Measurements from ENCODE around the gene HSFY2.
"Not testable (repeated sequence)": the region's sequence is repeated elsewhere in the genome, so short reads cannot be mapped to it uniquely, and the experiment has no call there.

HSFY2 gene, protein sequence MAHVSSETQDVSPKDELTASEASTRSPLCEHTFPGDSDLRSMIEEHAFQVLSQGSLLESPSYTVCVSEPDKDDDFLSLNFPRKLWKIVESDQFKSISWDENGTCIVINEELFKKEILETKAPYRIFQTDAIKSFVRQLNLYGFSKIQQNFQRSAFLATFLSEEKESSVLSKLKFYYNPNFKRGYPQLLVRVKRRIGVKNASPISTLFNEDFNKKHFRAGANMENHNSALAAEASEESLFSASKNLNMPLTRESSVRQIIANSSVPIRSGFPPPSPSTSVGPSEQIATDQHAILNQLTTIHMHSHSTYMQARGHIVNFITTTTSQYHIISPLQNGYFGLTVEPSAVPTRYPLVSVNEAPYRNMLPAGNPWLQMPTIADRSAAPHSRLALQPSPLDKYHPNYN

GRCh38 chrY:18773635-18774034 lies at the start of gene HSFY2:
TSS of gene HSFY2 (minus strand) at chrY:18773735. CDS start at chrY:18773618, 117 bp downstream.
- not testable (repeated sequence) for H3K4me3 ChIP-seq (ENCODE audit: low read depth, low read length); DNase-seq (ENCODE audit: low read depth)

DNA sequence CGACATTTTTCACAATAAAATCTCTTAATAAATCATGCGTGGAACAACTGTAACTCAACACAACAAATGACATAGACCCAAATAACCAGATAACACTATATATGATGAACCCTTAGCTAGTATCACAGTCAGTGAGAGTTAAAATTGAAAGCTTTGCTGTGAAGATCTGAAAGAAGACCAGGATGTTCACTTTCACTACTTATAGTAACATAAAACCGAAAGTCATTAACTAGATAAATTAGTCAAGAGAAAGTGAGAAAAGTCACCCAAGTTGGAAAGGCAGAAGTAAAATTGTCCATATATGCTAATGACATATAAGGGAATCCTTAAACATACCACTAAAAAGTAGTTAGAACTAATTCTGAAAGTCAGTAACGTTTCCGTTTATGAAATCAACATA lies 42.2 kb upstream of the HSFY2 start:
- H3K4me3 ChIP-seq (ENCODE audit: low read depth, low read length); DNase-seq (ENCODE audit: low read depth): not testable (repeated sequence)

DNA sequence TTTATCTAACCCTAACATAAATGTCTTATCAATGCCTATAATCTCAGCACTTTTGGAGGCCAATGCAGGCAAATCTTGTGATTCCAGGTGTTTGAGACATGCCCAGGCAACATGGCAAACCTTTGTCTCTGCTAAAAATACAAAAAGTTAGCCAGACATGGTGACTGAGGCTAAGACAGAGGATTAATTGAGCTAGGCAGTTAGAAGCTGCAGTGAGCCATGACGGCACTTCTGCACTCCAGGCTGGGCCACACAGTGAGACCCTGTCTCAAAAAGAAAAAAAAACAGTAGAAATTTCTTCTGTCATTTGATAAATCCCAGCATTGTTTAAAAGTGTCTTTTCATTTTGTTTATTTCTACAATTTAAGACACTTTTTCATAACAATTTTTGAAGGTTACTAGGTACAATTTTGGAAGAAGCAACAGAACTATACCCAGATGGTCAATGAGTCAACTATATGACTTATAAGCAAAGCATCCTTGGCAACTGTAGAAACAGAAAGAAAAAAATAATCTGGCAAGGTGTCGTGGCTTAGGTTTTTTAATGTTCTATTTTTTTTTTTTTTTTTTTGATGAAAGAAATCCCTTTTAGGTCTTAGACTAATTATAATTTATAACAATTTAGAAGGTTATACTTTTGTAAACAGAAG lies 15.3 kb upstream of the HSFY2 start:
- DNase-seq (ENCODE audit: low read depth); H3K4me3 ChIP-seq (ENCODE audit: low read depth, low read length): not testable (repeated sequence)

- not testable (repeated sequence) for H3K4me3 ChIP-seq (ENCODE audit: low read depth, low read length); DNase-seq (ENCODE audit: low read depth)
Observed at GRCh38 chrY:18754077-18754476, 19.5 kb downstream of the HSFY2 start.

DNA sequence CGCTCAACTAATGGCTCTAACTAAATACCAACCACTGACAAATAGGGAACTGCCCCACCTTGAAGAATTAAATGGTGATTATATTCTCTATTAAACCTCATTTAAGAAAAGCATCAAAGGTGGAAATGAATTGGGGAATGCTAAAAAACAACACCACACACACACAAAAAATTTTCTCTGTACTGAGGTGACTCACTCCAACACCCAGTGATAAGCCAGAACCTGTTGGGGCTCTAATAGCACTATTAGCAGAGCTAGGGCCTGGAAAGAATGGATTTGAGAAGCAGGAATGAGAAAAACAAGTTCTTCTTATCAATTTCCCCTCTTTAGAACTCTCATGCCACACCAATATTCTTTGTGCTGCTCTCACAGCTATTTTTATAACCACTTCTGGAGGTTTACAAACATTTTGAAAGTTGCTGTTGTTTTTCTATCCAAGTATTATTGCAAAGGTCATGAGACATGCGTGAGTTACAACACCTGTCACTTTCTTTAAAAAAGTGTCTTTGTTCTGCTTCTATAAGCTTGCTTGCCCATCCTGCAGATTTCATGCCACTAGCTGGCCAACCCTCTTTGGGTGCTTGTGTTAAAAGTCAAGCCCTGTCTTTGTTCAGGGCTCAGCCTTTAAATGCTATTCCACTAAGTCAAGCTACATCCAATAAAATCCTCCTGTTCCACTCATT lies 20.3 kb downstream of the HSFY2 start:
- H3K4me3 ChIP-seq (ENCODE audit: low read depth, low read length); DNase-seq (ENCODE audit: low read depth): not testable (repeated sequence)

- not testable (repeated sequence) for H3K4me3 ChIP-seq (ENCODE audit: low read depth, low read length); DNase-seq (ENCODE audit: low read depth)
Observed at GRCh38 chrY:18723714-18724113, 49.8 kb downstream of the HSFY2 start.
